Measurements from ENCODE around the gene TRMT44.

DNA sequence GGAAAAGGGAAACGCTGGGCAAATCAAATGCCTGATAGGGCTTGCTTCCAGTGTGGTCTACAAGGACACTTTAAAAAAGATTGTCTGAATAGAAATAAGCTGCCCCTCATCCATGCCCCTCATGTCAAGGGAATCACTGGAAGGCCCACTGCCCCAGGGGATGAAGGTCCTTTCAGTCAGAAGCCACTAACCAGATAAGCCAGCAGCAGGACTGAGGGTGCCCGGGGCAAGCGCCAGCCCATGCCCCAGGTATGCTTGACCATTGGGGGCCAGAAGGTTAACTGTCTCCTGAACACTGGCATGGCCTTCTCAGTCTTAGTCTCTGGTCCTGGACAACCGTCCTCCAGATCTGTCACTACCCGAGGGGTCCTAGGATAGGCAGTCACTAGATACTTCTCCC, 17.8 kb upstream of the TRMT44 start:
- TF ChIP-seq, protein P1, sequence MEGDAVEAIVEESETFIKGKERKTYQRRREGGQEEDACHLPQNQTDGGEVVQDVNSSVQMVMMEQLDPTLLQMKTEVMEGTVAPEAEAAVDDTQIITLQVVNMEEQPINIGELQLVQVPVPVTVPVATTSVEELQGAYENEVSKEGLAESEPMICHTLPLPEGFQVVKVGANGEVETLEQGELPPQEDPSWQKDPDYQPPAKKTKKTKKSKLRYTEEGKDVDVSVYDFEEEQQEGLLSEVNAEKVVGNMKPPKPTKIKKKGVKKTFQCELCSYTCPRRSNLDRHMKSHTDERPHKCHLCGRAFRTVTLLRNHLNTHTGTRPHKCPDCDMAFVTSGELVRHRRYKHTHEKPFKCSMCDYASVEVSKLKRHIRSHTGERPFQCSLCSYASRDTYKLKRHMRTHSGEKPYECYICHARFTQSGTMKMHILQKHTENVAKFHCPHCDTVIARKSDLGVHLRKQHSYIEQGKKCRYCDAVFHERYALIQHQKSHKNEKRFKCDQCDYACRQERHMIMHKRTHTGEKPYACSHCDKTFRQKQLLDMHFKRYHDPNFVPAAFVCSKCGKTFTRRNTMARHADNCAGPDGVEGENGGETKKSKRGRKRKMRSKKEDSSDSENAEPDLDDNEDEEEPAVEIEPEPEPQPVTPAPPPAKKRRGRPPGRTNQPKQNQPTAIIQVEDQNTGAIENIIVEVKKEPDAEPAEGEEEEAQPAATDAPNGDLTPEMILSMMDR (IDR thresholded peaks at IDR 0.05; ENCODE audit: borderline replicate concordance, extremely low read depth, low read length, poor library complexity, severe bottlenecking), result no peak
- TF ChIP-seq EZH2 (IDR thresholded peaks at IDR 0.05; ENCODE audit: borderline replicate concordance, low read depth, low read length, severe bottlenecking), result no peak
